IPS DF 6.9 (cell line): ENCODE data around the gene BIRC3.
A peak's percentile ranks its signal among the peaks of the same experiment; 100 is the strongest.
"Not testable (repeated sequence)": the region's sequence is repeated elsewhere in the genome, so short reads cannot be mapped to it uniquely, and the experiment has no call there.

Experiments
- DNase-seq: peaks from one replicate; pipeline ENCODE4 v3.0.0-alpha.2; 2013; ENCODE audit warnings: low read depth, low spot score
- H3K27ac ChIP-seq: one replicate; pipeline ENCODE4 v1.5.1; 2013; ENCODE audit warnings: low read length, control low read depth
- H3K27me3 ChIP-seq: 2 replicates; pipeline ENCODE4 v1.6.1; 2013; ENCODE audit warnings: mild to moderate bottlenecking, low read length; ENCODE audit not compliant: control insufficient read depth, insufficient read depth
- H3K36me3 ChIP-seq: 2 replicates; pipeline ENCODE4 v1.6.1; 2013; ENCODE audit warnings: low read length; ENCODE audit not compliant: control insufficient read depth, insufficient read depth
- H3K4me1 ChIP-seq: 2 replicates; pipeline ENCODE4 v1.6.1; 2013; ENCODE audit warnings: low read length; ENCODE audit not compliant: control insufficient read depth, insufficient read depth
- H3K4me3 ChIP-seq: 2 replicates; pipeline ENCODE4 v1.5.1; 2013; ENCODE audit warnings: mild to moderate bottlenecking, low read length
- H3K9me3 ChIP-seq: 2 replicates; pipeline ENCODE4 v1.6.1; 2013; ENCODE audit warnings: low read length, inconsistent platforms; ENCODE audit not compliant: control insufficient read depth, insufficient read depth
- WGBS: extraction: QIAGEN DNeasy Blood & Tissue Kit; methylation state at CpG from one replicate; pipeline ENCODE4 v1.1.7; 2013; ENCODE audit warnings: mixed read lengths, missing lambda C conversion rate; ENCODE audit not compliant: insufficient read length, insufficient coverage; 5-methylcytosine and 5-hydroxymethylcytosine counted together

BIRC3 gene

DNA sequence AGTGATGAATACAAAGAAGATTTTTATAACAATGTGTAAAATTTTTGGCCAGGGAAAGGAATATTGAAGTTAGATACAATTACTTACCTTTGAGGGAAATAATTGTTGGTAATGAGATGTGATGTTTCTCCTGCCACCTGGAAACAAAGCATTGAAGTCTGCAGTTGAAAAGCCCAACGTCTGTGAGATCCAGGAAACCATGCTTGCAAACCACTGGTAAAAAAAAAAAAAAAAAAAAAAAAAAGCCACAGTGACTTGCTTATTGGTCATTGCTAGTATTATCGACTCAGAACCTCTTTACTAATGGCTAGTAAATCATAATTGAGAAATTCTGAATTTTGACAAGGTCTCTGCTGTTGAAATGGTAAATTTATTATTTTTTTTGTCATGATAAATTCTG, 5.3 kb downstream of the BIRC3 start:
- H3K4me1 ChIP-seq: no peaks in the 10 kb centered on the region
- no peaks in the 10 kb centered on the region for H3K27me3 ChIP-seq
- H3K36me3 ChIP-seq: no peaks in the 10 kb centered on the region
- H3K9me3 ChIP-seq: no peaks in the 10 kb centered on the region
- no peak overlapping the region for H3K27ac ChIP-seq
- WGBS: no CpG with 5 or more reads among the region's 2 CpGs
- DNase-seq: no peak
- H3K4me3 ChIP-seq: no peak overlapping the region

DNA sequence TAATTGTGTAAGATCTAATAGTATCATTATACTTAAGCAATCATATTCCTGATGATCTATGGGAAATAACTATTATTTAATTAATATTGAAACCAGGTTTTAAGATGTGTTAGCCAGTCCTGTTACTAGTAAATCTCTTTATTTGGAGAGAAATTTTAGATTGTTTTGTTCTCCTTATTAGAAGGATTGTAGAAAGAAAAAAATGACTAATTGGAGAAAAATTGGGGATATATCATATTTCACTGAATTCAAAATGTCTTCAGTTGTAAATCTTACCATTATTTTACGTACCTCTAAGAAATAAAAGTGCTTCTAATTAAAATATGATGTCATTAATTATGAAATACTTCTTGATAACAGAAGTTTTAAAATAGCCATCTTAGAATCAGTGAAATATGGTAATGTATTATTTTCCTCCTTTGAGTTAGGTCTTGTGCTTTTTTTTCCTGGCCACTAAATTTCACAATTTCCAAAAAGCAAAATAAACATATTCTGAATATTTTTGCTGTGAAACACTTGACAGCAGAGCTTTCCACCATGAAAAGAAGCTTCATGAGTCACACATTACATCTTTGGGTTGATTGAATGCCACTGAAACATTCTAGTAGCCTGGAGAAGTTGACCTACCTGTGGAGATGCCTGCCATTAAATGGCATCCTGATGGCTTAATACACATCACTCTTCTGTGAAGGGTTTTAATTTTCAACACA, 6.4 kb downstream of the BIRC3 start:
- Histone ChIP-seq H3K9me3 (no peaks in the 10 kb centered on the region), H3K4me1 (no peaks in the 10 kb centered on the region), H3K4me3 (no peak overlapping the region), H3K27me3 (no peaks in the 10 kb centered on the region), H3K36me3 (no peaks in the 10 kb centered on the region), H3K27ac (no peak overlapping the region)
- no CpG with 5 or more reads among the region's 1 CpG for WGBS
- DNase-seq: no peak

DNA sequence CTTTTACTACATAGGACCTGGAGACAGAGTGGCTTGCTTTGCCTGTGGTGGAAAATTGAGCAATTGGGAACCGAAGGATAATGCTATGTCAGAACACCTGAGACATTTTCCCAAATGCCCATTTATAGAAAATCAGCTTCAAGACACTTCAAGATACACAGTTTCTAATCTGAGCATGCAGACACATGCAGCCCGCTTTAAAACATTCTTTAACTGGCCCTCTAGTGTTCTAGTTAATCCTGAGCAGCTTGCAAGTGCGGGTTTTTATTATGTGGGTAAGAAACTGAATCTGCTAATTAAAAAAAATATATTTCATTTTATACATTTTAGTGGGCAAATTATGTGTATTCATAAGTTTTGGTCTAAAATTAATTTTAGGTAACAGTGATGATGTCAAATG, 7.8 kb downstream of the BIRC3 start:
- Histone ChIP-seq H3K36me3 (no peaks in the 10 kb centered on the region), H3K4me3 (no peak overlapping the region), H3K4me1 (no peaks in the 10 kb centered on the region), H3K9me3 (no peaks in the 10 kb centered on the region), H3K27me3 (no peaks in the 10 kb centered on the region), H3K27ac (no peak overlapping the region)
- DNase-seq: no peak
- WGBS: no CpG with 5 or more reads among the region's 3 CpGs

DNA sequence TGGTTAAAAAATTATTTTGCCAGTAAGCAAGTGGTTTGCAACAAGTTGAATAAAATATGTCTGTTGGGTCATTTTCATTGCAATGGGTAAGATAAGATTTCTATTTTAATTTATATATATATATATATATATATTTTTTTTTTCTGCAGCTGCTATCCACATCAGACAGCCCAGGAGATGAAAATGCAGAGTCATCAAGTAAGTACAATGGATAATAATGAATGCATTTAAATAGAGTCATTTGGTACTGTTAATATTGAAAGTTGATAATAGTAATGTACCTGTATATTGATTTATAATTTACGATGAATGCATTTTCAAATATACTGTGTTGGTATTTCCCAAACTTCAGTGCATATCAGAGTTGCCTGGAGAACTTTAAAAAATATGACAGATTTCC, 11.5 kb downstream of the BIRC3 start:
- Histone ChIP-seq H3K4me1 (no peaks in the 10 kb centered on the region), H3K27me3 (no peaks in the 10 kb centered on the region), H3K4me3 (no peak overlapping the region), H3K27ac (no peak overlapping the region), H3K9me3 (no peaks in the 10 kb centered on the region), H3K36me3 (no peaks in the 10 kb centered on the region)
- no peak for DNase-seq
- WGBS: no CpG with 5 or more reads among the region's 1 CpG

DNA sequence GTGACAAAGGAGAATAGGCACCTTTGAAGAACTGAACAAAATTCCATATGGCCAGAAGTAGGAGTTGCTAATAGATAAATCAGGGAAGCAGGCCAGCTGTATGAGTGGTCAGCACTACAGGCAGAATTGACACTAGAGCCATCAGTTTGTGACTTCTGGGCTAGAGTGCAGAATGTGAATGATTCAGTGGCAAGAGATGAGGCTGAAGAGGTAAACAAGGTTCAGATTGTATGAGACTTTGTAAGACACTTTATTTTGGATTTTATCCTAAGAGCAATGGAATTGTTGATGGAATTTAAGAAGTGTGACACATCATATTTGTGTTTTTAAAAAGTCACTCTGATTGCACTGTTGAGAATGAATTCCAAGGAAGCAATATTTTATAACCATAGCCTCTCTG, 12.9 kb downstream of the BIRC3 start:
- no peaks in the 10 kb centered on the region for H3K27me3 ChIP-seq
- H3K4me1 ChIP-seq: no peaks in the 10 kb centered on the region
- no peaks in the 10 kb centered on the region for H3K9me3 ChIP-seq
- DNase-seq: no peak
- H3K36me3 ChIP-seq: no peaks in the 10 kb centered on the region
- H3K4me3 ChIP-seq: no peak overlapping the region
- H3K27ac ChIP-seq: no peak overlapping the region

DNA sequence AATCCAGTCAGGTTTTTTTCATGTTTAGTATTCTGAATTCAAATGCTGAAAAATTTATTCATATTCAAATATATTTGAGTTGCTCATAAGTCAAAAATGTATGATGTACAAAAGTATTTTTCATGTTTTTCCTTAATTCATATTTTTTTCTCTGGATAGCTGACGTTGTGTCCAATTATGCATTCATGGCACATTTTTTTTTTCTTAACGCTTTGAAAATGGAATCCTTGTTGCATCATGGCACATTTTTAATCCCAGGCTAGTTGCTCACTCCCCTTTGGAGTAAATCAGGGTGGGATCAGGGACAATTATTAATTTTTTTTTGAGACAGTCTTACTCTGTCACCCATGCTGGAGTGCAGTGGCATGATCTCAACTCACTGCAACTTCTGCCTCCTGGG, 14.1 kb downstream of the BIRC3 start:
- WGBS: no CpG with 5 or more reads among the region's 2 CpGs
- Histone ChIP-seq H3K9me3 (no peaks in the 10 kb centered on the region), H3K27ac (no peak overlapping the region), H3K4me3 (no peak overlapping the region), H3K36me3 (no peaks in the 10 kb centered on the region), H3K4me1 (no peaks in the 10 kb centered on the region), H3K27me3 (no peaks in the 10 kb centered on the region)
- no peak for DNase-seq

DNA sequence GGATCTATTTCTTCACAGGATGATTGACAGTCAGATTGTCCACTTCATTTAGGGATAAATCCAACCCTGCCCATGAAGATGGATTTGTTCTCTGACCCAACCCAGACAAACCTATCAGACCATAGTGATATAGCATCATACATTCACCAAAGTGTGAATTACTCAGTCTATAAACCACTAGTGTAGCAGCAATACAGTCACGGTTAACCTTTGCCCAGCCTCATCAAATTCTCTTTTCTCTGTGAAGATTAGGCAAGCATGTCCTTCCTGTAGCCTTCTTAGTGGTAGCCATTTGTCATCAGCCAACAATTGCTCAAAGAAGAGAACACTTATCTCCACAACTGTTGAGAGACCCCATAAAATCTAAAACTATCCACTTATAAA, 15.3 kb downstream of the BIRC3 start:
- no peak for DNase-seq
- Histone ChIP-seq H3K9me3 (no peaks in the 10 kb centered on the region), H3K36me3 (no peaks in the 10 kb centered on the region), H3K4me3 (no peak overlapping the region), H3K27ac (no peak overlapping the region), H3K4me1 (no peaks in the 10 kb centered on the region), H3K27me3 (no peaks in the 10 kb centered on the region)
- WGBS: no CpG with 5 or more reads among the region's 1 CpG

DNA sequence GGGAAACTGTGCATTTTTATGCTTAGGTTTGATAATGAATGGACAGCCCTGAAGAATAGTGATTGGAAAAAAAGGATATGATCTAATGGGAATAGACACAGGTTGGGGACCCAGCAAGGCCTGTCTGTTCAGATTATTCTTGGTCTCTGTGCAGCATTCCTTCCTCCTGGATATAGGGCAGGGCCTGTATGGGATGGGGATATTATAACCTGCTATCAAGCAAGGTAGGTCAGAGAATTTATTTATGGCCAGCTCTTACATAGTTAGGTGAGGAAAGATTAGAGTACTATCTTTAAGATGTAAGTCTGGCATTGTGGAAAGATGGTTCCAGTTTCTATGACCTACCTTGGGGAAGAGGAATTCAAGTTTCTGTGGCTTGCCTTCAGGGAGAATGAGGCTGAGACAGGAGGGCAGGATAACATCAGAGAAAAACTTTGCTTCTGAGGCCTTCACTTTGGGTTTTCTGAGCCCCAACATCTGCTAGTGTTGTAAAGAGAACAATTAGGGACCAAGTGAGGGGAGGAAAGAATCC, 21.3 kb downstream of the BIRC3 start:
- H3K27ac ChIP-seq: no peak overlapping the region
- H3K4me1 ChIP-seq: no peaks in the 10 kb centered on the region
- no peak for DNase-seq
- no peak overlapping the region for H3K4me3 ChIP-seq
- no peaks in the 10 kb centered on the region for H3K36me3 ChIP-seq
- no peaks in the 10 kb centered on the region for H3K27me3 ChIP-seq
- no peaks in the 10 kb centered on the region for H3K9me3 ChIP-seq

DNA sequence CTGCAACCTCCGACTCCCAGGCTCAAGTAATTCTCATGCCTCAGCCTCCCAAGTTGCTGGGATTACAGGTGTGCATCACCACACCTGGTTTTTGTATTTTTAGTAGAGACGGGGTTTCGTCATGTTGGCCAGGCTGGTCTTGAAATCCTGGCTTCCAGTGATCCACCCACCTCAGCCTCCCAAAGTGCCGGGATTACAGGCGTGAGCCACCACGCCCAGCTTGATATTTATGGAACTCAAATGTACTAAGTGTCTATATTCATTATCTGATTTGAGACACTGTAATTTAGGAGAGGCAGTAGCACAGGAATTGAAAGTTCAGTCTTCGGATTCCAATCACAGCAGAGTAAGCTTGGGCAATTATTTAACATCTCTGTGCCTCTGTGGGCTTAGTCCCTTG, 24.0 kb downstream of the BIRC3 start:
- not testable (repeated sequence) for H3K27me3 ChIP-seq, H3K4me3 ChIP-seq, H3K4me1 ChIP-seq, H3K36me3 ChIP-seq, H3K27ac ChIP-seq, DNase-seq, H3K9me3 ChIP-seq
- WGBS: no CpG with 5 or more reads among the region's 7 CpGs

DNA sequence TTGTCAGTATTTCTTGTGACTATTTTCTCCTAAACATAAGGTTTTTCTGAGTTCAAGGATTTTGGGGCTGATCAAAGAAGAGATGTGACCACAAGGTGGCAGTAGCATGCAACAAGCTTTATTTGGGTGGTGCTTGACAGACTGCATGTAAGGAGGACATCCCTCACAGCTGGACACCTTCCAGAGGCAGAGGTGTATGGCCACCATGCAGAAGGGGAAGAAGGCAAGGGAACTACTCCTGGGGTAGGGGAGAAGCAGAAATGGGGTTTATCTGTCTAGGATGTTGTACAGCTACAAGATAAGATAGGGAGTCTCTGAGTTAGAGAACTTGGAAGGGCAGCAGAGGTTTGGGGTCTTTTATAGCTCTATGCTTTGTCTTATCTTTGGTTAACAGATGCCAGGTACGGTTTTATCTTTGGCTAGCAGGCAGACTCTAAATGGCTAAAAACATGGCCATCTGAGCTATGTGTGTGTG, 24.6 kb downstream of the BIRC3 start:
- Histone ChIP-seq H3K4me3 (no peak overlapping the region), H3K9me3 (no peaks in the 10 kb centered on the region), H3K36me3 (no peaks in the 10 kb centered on the region), H3K27me3 (no peaks in the 10 kb centered on the region), H3K4me1 (peaks cover 1% of the 10 kb centered on the region; the same call in 1 of the 2 replicates), H3K27ac (no peak overlapping the region)
- DNase-seq: peak; percentile 89
- WGBS: no CpG with 5 or more reads among the region's 1 CpG

DNA sequence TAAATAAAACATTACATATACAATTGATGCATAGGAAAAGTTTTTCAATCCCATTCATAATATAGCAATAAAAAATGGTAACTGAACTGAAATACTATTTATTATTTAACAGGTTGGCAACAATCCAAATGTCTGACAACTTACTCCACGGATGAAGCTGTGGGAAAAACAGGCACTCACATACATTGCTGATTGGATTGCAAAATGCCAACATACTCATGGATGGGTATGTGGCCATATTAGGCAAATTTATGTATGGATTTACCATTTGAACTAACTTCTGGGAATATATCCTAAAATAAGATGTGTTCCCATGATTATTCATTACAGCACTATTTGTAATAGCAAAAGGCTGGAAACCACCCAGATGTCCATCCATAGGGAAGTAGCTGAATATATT, 26.5 kb downstream of the BIRC3 start:
- H3K9me3 ChIP-seq: no peaks in the 10 kb centered on the region
- peaks cover 1% of the 10 kb centered on the region; the same call in 1 of the 2 replicates for H3K4me1 ChIP-seq
- H3K4me3 ChIP-seq: no peak overlapping the region
- H3K36me3 ChIP-seq: no peaks in the 10 kb centered on the region
- H3K27ac ChIP-seq: no peak overlapping the region
- WGBS: no CpG with 5 or more reads among the region's 1 CpG
- no peaks in the 10 kb centered on the region for H3K27me3 ChIP-seq
- DNase-seq: no peak
